SIG-M5 treated with dmso at 0.1 percent for 504 hours (cell line): ENCODE data around the gene SCN2A.

Experiments
- DNase-seq: peaks from one replicate; lab custom pipeline; 2025; ENCODE audit not compliant: unreplicated experiment; lab: John Stamatoyannopoulos, UW

The SCN2A gene

GRCh38 chr2:165239230-165239629, at the start of gene SCN2A:
Gene SCN2A, plus strand, starts transcription at chr2:165239414. Its CDS starts 56,410 bp downstream, at chr2:165295824.
- peak; percentile 11 for DNase-seq

- no peak for DNase-seq
Measured at GRCh38 chr2:165191096-165191728, 48.0 kb upstream of the SCN2A start.

- DNase-seq, result no peak
Measured at GRCh38 chr2:165192729-165193128, 46.5 kb upstream of the SCN2A start.

GRCh38 chr2:165193178-165193777, 45.9 kb upstream of the SCN2A start:
- DNase-seq, result no peak

- DNase-seq, result no peak
Measured at GRCh38 chr2:165196411-165196810, 42.8 kb upstream of the SCN2A start.

GRCh38 chr2:165197346-165197745, 41.9 kb upstream of the SCN2A start:
- DNase-seq, result no peak

GRCh38 chr2:165198181-165198580, 41.0 kb upstream of the SCN2A start:
- no peak for DNase-seq

- DNase-seq, result no peak
Measured at GRCh38 chr2:165202239-165202638, 37.0 kb upstream of the SCN2A start.

GRCh38 chr2:165203689-165204559, 35.3 kb upstream of the SCN2A start, which contains the start of gene SCN3A:
Gene SCN3A, minus strand, starts transcription at chr2:165204050. Its CDS starts 27,656 bp downstream, at chr2:165176394.
- DNase-seq, result peak; percentile 0

GRCh38 chr2:165205865-165206264, 33.3 kb upstream of the SCN2A start:
- no peak for DNase-seq

- no peak for DNase-seq
Measured at GRCh38 chr2:165208094-165208493, 31.1 kb upstream of the SCN2A start.

- no peak for DNase-seq
Measured at GRCh38 chr2:165214093-165214492, 25.1 kb upstream of the SCN2A start.

- no peak for DNase-seq
Measured at GRCh38 chr2:165219481-165219880, 19.7 kb upstream of the SCN2A start.

- no peak for DNase-seq
Measured at GRCh38 chr2:165224941-165225340, 14.3 kb upstream of the SCN2A start.

GRCh38 chr2:165227571-165227970, 11.6 kb upstream of the SCN2A start:
- no peak for DNase-seq

GRCh38 chr2:165237056-165237455, 2.2 kb upstream of the SCN2A start:
- no peak for DNase-seq

- DNase-seq, result no peak
Measured at GRCh38 chr2:165238295-165238694, 919 bp upstream of the SCN2A start.

- DNase-seq, result no peak
Measured at GRCh38 chr2:165239856-165240515, 772 bp downstream of the SCN2A start.

- no peak for DNase-seq
Measured at GRCh38 chr2:165240916-165241315, 1.7 kb downstream of the SCN2A start.

- DNase-seq, result no peak
Measured at GRCh38 chr2:165245081-165245793, 6.0 kb downstream of the SCN2A start.

- no peak for DNase-seq
Measured at GRCh38 chr2:165248238-165248637, 9.0 kb downstream of the SCN2A start.
